C4-2B (cell line): ENCODE data around the gene DNAJC9.

Experiments used
- CTCF ChIP-seq: fragments of 450-650 bp; conservative IDR thresholded peaks from 2 replicates; pipeline ENCODE4 v1.5.1; 2017; ENCODE audit warnings: mild to moderate bottlenecking
- ZFX ChIP-seq: fragments of 450-650 bp; IDR thresholded peaks from 2 replicates; pipeline ENCODE4 v1.6.1; 2017

DNA sequence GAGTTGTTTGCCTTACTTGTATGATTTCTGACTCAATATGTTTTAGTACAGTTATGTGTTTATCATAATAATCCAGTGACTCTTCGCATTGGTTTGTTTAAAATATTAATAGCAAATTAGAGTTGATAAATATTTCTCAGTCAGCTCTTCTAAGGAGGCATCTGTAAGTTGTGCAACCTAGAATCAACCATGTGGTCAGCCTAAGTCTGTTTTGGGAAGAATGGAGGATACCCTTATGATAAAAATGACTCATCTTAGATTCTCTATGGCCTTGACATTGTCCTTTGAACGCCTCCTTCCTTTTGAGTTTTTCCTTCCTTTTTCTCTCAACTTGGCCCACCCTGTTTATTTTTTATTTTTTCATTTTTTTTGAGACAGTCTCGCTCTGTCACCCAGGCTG, 18.8 kb downstream of the DNAJC9 start:
- no peak for TF ChIP-seq CTCF
- no peak for TF ChIP-seq ZFX
